Sigmoid colon (tissue), 4 donors: ENCODE results near the gene PTPRT.

Experiments used
- CTCF ChIP-seq, 4 experiments: fragments of 450-650 bp in 3 of 4; fragments of 200-600 bp in 1 of 4; IDR thresholded peaks; one replicate each; pipeline ENCODE4 v1.5.1; 2016 to 2019; ENCODE audit warnings: antibody characterized with exemption in 4 of 4, mild to moderate bottlenecking in 3 of 4, moderate library complexity in 2 of 4
- POLR2A ChIP-seq, 2 donors: fragments of 450-650 bp; IDR thresholded peaks; one replicate each; pipeline ENCODE4 v1.6.1; 2016; ENCODE audit warnings: antibody characterized with exemption in 2 of 2, mild to moderate bottlenecking in 2 of 2, moderate library complexity in 2 of 2
- POLR2AphosphoS5 ChIP-seq, 4 donors: sonication (generic); formaldehyde crosslinking; IDR thresholded peaks; one replicate each; pipeline ENCODE4 v1.6.1; 2017; ENCODE audit warnings: antibody characterized with exemption in 4 of 4

GRCh38 chr20:42611889-42612837 is 577.5 kb downstream of the PTPRT start:
- TF ChIP-seq CTCF (IDR thresholded peaks at IDR 0.05): no peak
- TF ChIP-seq POLR2A (IDR thresholded peaks at IDR 0.05): no peak
- TF ChIP-seq POLR2AphosphoS5 (IDR thresholded peaks at IDR 0.05): no peak
